NCI-H2196 (cell line): Measurements from ENCODE around the gene GJC2.
"Not testable (repeated sequence)": the region's sequence is repeated elsewhere in the genome, so short reads cannot be mapped to it uniquely, and the experiment has no call there.

Experiments
- DNase-seq: peaks from one replicate; lab custom pipeline; 2025; ENCODE audit not compliant: unreplicated experiment; lab: John Stamatoyannopoulos, UW

The GJC2 gene

DNA sequence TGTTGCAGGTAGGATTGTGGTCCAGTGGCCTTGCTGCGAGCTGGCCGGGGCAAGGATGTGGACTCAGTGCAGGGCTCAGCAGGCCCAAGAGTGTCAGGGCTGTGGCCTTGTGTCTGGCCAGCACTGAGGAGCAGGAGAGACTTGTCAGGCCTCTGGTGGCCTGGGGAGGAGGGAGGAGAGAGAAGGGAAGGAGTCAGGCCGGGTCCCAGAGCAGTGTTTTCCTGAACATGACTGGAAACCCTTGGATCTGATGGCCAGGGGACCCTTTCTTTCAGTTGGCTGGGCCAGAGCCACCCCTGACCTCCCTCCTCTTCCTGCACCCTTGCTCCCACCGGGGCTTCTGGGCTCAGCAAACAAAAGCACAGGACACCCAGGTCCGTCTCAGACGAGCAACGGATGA is 20.9 kb downstream of the GJC2 start:
- no peak for DNase-seq

DNA sequence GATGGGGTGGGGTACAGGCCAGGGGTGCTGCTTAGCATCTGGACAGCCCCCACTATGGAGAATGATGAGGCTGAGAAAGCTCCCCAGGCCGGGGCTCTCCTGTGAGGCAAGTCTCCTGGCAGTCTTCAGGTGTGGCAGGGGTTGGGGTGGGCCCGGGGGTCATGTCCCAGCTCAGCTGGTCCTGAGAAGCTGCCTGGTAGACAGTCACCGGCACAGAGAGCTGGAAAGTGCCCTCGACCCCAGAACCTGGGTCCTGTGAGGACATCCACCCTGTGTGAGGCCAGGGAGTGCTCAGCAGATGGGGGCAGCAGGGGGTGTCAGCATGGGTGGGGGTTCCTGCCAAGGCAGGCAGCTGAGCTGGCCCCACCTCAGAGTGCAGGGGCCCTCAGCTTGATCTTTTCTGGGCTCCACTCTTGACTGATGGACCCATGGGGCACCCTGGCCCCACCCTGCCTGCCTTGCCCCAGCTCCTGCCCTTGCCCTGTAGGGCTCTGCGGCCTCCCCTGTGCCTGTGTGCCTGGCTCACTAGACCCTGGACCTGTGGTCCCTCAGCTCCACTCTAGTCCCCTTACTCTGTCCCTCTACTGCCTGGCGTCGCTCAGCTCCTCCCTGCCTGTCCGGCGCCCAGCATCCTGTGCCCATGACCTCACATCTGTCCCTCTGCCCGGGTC is 21.6 kb downstream of the GJC2 start:
- DNase-seq: no peak

DNA sequence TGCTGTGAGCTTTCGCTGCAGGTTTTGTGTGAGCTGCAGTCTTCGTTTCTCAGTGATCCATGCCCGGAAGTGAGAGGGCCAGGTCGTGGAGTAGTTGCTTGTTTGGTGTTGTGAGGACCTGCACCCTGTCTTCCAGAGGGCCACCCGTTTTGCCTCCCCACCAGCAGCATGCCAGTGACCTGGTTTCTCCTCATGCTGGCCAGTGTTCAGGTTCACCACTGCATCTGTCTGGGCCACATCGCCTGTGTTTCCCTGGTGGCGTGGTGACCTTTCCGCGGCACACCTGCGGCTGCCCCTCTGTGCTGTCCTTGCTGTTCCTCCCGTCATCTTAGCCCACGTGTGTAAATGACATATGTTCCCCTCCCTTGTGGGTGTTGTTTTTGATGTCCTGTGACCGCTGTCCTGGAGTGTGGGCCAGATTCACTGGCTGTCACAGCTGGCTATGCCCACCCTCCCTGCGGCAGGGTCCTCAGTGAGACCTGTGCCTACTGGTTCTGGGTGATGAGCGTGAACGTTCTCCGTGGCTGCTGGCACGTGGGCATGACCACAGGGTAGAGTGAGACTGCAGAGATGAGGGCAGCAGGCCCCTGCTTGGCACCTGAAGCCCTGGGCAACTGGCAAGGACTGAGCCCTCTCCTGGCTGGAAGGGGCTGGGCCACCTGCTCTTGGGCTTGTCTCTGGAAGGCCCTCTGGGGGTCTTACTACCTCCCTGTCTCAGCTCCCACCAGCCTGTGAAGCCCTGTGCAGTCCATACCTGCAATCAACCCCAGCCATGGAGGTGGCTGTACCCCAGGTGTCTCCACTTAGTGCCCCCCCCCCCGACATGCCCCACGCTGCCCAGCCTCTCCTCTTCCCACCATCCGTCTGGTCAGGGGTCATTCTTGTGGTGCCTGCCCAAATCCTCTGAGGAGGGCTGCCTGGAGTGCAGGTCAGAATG is 23.1 kb downstream of the GJC2 start:
- no peak for DNase-seq

- not testable (repeated sequence) for DNase-seq
These were observed 24.1 kb downstream of the GJC2 start for GRCh38 chr1:228173528-228174481.

DNA sequence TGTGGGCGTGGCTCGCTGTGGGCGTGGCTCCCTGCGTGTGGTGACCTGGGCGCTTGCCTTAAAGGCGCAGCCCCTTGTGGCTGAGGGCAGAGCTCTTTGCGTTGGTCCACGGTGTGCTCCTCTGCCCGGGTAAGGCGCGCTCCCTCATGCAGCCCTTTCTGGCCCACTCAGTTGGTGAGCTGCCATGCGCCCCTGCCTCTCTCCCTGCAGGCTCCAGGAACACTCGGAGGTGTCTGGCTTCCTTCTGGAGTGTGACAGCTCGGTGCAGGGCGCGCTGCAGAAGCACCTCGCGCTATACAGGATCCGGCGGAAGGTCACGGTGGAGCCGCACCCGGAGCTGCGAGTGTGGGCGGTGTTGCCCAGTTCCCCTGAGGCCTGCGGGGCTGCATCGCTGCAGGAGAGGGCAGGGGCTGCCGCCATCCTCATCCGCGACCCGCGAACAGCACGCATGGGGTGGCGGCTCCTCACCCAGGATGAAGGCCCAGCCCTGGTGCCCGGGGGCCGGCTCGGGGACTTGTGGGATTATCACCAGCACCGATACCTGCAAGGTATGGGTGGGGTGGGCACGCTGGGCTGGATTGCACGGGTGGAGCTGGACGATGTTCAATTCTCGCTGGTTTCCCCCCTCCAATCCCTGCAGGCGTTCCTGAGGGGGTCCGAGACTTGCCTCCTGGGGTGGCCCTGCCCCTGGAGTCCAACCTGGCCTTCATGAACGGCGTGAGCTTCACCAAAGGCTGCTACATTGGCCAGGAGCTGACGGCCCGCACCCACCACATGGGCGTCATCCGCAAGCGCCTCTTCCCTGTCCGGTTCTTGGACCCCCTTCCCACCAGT is 25.0 kb downstream of the GJC2 start:
- no peak for DNase-seq

DNA sequence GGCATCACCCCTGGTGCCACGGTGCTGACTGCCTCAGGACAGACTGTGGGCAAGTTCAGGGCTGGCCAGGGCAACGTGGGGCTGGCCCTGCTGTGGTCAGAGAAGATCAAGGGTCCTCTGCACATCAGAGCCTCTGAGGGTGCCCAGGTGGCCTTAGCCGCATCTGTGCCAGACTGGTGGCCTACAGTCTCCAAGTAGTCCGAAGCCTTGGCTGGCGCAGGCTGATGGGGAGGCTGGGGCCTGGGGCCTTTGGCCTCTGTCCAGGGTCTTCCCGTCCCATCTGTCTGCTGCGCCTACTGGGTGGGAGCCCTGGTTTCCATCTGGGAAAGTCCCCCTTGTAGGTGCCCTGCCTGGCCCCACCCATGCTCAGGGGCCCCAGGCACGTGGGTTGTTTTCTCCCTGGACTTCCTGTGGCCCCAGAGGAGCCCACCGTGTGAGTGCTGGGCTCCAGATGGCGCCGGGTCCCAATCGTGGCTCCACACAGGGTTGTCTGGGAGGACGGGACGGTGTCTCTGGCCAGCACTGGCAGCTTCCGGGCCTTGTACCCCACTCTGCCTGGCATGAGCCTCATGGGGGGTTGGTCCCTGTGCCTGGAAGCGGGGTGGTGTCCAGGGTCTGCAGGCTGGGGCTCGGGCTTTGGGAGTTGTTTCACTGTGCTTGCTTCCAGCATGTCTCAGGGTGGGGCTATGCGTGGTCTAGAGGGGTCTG is 25.7 kb downstream of the GJC2 start:
- no peak for DNase-seq

GRCh38 chr1:228176024-228176395 is 26.3 kb downstream of the GJC2 start:
- no peak for DNase-seq

GRCh38 chr1:228176461-228177182 is 26.9 kb downstream of the GJC2 start:
- DNase-seq: no peak

GRCh38 chr1:228177183-228177475 is 27.4 kb downstream of the GJC2 start:
- DNase-seq: no peak

GRCh38 chr1:228177721-228178710 is 28.3 kb downstream of the GJC2 start:
- no peak for DNase-seq

DNA sequence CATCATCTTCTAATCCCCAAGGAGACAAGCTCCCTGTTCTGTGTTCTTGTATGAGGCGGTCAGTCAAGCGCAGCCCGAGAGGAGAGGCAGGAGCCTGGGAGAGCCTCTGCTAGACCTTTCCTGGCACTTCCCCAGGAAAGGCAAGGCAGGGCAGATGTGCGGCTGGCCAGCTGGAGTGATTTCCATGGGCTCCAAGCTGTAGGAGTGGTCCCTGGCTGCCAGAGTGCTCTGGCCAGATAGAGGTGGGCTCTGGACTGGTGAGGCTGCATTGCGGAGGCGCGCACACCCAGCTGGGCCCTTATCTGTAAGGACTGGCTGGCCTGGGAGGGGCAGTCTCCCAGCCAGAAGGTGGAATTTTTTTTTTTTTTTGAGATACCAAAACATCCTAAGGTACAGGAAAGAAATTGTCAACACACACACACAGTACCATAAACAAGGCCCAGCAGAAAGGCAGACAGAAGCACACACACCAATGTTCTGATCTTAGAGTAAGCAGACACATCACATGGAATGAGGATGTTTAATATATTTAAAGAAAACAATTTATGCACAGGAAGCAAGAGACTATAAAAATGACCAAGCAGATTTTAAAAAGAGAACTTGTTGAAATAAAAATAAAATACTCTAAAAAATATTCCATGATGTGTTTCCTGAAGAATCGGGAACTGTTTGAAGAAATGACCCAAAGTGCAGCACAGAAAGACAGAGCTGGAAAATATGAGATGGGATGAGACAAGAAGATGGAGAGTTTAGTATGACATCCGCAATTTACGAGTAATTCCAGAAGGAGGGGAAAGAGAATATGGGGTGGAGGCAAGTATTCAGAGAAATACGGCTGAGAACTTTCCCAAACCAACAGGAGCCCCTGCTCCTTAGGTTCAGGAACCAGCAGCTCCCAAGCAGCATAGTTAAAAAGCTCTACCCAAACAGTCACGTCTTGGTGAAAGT is 29.3 kb downstream of the GJC2 start:
- DNase-seq: no peak

GRCh38 chr1:228180271-228180958 is 30.7 kb downstream of the GJC2 start:
- DNase-seq: no peak

DNA sequence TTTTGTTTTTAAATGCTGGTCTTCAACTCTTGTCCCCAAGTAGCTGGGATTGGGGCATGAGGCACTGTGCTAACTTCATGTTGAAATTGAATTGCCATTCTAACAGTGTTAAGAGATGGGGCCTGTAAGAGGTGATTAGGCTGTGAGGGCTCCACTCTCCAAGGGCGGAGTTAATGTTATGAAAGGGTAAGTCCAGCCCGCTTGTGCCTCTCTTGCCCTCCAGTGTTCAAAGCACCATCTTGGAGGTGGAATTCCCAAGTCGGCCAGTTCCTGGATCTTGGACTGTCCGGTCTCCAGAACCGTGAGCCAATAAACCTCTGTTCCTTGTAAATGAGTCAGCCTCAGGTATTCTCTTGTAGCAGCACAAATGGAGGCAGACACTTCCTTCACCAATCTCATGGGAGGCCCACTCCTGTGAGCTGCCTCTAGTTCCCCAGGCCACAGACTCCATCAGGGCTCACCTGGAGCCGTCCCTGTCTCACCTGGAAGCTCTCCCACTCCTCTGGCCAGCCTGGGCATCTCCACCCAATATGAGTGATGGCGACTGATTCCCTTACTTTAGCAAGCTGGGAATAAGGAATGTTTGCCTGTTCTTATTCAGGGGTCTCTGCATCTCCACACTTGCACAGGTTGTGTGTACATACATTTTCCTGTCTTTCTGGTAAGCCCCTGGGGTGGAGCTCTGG is 31.4 kb downstream of the GJC2 start:
- no peak for DNase-seq

- DNase-seq: no peak
These were observed 31.9 kb downstream of the GJC2 start for GRCh38 chr1:228181645-228182034.

DNA sequence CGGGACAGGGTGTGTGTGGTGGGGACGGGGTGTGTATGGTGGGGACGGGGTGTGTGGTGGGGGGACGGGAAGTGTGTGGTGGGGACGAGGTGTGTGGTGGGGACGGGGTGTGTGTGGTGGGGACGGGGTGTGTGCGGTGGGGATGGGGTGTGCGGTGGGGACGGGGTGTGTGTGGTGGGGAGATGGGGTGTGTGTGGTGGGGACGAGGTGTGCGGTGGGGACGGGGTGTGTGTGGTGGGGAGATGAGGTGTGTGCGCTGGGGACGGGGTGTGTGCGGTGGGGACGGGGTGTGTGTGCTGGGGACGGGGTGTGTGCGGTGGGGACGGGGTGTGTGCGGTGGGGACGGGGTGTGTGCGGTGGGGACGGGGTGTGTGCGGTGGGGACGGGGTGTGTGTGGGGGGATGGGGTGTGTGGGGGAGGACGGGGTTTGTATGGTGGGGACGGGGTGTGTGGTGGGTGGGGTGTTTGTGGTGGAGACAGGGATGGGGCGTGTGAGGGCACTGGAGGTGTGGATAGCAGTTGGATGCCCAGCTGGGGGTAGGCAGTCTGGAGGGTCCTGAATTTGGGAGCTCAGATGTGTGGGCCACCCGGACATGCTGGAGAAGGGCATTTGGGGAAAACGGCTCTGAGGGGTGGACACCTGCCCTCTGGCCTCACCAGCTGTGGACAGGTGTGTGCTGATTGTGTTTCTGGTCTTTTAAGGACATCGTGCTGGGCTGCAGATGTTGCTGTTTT is 32.7 kb downstream of the GJC2 start:
- no peak for DNase-seq
